Activated CD8-positive, alpha-beta T cell treated with anti-CD3 and anti-CD28 coated beads for 36 hours (primary cell): ENCODE results near the gene ENTPD5. TPM values are rescaled to one million over a fixed set of nuclear protein-coding genes. Genes with fewer than 3 reads are reported as not detected.
"Not testable (repeated sequence)": the region's sequence is repeated elsewhere in the genome, so short reads cannot be mapped to it uniquely, and the experiment has no call there.

Experiments used
- ATAC-seq: fragments of 200-7000 bp; cut with Tn5 transposase; one replicate; pipeline ENCODE4 v1.10.0; 2021; ENCODE audit warnings: mild to moderate bottlenecking, moderate library complexity
- CTCF ChIA-PET: fragments of 350-600 bp; sonication (Branson Sonifier 250); formaldehyde crosslinking; loops from one replicate; lab custom pipeline; 2021; ENCODE audit warnings: antibody characterized with exemption; lab: Charles Lee
- POLR2A ChIA-PET: fragments of 350-600 bp; sonication (Branson Sonifier 250); formaldehyde crosslinking; loops from one replicate; lab custom pipeline; 2021; ENCODE audit warnings: antibody characterized with exemption; lab: Charles Lee
- DNase-seq: peaks from one replicate; pipeline ENCODE4 v3.0.0-alpha.2; 2020
- H3K27ac Mint-ChIP-seq: one replicate; pipeline ENCODE4 v1.8.0; 2021; ENCODE audit warnings: mild to moderate bottlenecking, mixed read lengths
- H3K27me3 Mint-ChIP-seq: one replicate; pipeline ENCODE4 v1.8.0; 2021; ENCODE audit warnings: mixed read lengths
- H3K36me3 Mint-ChIP-seq: one replicate; pipeline ENCODE4 v1.8.0; 2021; ENCODE audit warnings: low read depth, mixed read lengths
- H3K4me1 Mint-ChIP-seq: one replicate; pipeline ENCODE4 v1.8.0; 2021; ENCODE audit warnings: low read depth, mixed read lengths
- H3K4me3 Mint-ChIP-seq: one replicate; pipeline ENCODE4 v1.8.0; 2021; ENCODE audit warnings: mild to moderate bottlenecking, moderate library complexity, mixed read lengths
- H3K9me3 Mint-ChIP-seq: one replicate; pipeline ENCODE4 v1.8.0; 2021; ENCODE audit warnings: mixed read lengths
- intact Hi-C: fragments of 100-400 bp; cut with micrococcal nuclease; formaldehyde crosslinking; loops from one replicate; pipeline ENCODE4 v1.10.0; 2022
- total RNA-seq, 2 experiments: library from RNA; stranded (reverse); gene quantifications; one replicate each; pipeline ENCODE4 v1.2.3, GENCODE V29; 2021
- TF ChIP-seq, protein P1 (sequence below): fragments of 200-600 bp; IDR thresholded peaks from one replicate; pipeline ENCODE4 v1.8.0; 2022; ENCODE audit warnings: antibody characterized with exemption, mild to moderate bottlenecking

ENTPD5 gene
- total RNA-seq, 2 experiments from 2014 or later, result 11.9 to 13.9 TPM

DNA sequence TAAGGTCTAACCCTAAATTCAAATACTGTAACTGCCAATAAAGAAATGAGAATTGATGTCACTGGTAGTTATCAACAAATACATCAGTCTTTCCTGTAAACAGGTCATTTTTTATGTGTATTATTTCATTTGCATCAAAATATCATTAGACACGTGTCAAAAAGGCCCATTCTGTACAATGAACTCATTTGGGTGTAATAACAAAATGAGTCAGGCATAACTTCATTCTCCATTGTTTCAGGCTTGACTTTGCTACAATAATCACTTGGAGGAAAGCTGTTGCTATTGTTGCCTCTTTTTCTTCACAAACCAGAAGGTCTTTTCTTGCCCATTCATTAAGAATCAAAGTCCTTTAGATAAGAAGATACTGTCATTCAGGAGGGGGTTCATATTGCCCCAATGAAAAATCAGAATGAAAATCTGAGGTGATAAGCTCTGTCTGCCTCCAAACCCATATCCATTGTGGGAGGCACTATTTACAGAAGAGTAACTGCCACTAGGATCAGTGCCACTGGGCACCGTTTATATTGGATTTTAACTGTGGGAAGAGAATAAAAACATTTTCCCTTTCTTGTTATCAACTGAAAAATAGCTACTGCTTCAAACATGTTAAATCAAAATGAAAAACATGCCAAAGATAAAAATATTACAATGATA lies 10.1 kb downstream of the ENTPD5 start:
- POLR2A ChIA-PET, result interaction anchor here (0.6 kb wide), 1 partner anchor 73 kb away, joined by 3 read pairs; no protein-coding TSS in a partner anchor
- Mint-ChIP-seq H3K9me3 (no peaks in the 10 kb centered on the region), H3K36me3 (peaks cover 24% of the 10 kb centered on the region), H3K4me1 (no peaks in the 10 kb centered on the region), H3K4me3 (no peak overlapping the region), H3K27me3 (no peaks in the 10 kb centered on the region), H3K27ac (no peak overlapping the region)
- intact Hi-C loops, result no loop called here
- CTCF ChIA-PET, result no interaction called here
- no peak for DNase-seq
- no peak for ATAC-seq
- TF ChIP-seq, protein P1, sequence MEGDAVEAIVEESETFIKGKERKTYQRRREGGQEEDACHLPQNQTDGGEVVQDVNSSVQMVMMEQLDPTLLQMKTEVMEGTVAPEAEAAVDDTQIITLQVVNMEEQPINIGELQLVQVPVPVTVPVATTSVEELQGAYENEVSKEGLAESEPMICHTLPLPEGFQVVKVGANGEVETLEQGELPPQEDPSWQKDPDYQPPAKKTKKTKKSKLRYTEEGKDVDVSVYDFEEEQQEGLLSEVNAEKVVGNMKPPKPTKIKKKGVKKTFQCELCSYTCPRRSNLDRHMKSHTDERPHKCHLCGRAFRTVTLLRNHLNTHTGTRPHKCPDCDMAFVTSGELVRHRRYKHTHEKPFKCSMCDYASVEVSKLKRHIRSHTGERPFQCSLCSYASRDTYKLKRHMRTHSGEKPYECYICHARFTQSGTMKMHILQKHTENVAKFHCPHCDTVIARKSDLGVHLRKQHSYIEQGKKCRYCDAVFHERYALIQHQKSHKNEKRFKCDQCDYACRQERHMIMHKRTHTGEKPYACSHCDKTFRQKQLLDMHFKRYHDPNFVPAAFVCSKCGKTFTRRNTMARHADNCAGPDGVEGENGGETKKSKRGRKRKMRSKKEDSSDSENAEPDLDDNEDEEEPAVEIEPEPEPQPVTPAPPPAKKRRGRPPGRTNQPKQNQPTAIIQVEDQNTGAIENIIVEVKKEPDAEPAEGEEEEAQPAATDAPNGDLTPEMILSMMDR, result no peak

DNA sequence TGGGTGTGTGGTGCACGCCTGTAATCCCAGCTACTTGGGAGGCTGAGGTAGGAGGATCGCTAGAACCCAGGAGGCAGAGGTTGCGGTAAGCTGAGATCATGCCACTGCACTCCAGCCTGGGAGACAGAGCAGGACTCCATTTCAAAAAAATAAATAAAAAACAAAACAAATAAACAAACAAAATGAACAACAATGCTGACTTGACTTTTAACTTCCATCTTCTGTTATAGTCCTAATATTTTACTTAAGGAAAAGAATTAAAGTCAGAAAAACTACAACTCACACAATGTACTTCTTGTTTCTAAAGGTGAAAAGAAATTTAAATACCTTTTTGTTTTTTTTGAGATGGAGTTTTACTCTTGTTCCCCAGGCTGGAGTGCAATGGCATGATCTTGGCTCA lies 13.4 kb downstream of the ENTPD5 start:
- H3K4me1 Mint-ChIP-seq, CTCF ChIA-PET, intact Hi-C loops, DNase-seq, H3K4me3 Mint-ChIP-seq, H3K27me3 Mint-ChIP-seq, H3K27ac Mint-ChIP-seq, POLR2A ChIA-PET, H3K9me3 Mint-ChIP-seq, ATAC-seq: not testable (repeated sequence)
- H3K36me3 Mint-ChIP-seq, result peaks cover 17% of the 10 kb centered on the region

DNA sequence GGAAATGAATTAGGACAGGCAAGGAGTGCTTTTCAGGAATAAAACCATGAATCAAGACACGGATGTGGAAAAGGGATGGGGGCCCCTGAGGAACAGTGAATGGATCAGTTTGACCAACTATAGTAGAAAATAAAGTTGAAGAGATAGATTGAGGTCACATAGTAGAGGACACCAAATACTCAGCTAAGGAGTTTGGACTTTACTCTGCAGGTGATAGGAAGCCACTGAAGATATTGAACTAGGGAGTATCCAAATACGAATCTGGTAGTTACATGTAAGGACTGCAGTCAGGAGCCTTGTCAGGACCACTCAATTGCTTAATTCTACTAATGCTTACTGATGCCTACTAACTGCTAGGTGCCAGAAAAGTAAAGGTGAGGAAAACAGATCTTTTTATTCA lies 20.4 kb downstream of the ENTPD5 start:
- Mint-ChIP-seq H3K36me3 (peaks cover 3% of the 10 kb centered on the region), H3K9me3 (no peaks in the 10 kb centered on the region), H3K4me3 (no peak overlapping the region), H3K4me1 (no peaks in the 10 kb centered on the region), H3K27me3 (no peaks in the 10 kb centered on the region), H3K27ac (no peak overlapping the region)
- ATAC-seq, result no peak
- ChIA-PET POLR2A (interaction anchor here (0.6 to 1.1 kb wide), 2 partner anchors 19 to 93 kb away, joined by 3 to 5 read pairs; no protein-coding TSS in a partner anchor), CTCF (interaction anchor here (1.2 kb wide), 1 partner anchor 42 kb away, joined by 3 read pairs; no protein-coding TSS in a partner anchor)
- intact Hi-C loops, result no loop called here
- DNase-seq, result no peak
- TF ChIP-seq, protein P1, result no peak

DNA sequence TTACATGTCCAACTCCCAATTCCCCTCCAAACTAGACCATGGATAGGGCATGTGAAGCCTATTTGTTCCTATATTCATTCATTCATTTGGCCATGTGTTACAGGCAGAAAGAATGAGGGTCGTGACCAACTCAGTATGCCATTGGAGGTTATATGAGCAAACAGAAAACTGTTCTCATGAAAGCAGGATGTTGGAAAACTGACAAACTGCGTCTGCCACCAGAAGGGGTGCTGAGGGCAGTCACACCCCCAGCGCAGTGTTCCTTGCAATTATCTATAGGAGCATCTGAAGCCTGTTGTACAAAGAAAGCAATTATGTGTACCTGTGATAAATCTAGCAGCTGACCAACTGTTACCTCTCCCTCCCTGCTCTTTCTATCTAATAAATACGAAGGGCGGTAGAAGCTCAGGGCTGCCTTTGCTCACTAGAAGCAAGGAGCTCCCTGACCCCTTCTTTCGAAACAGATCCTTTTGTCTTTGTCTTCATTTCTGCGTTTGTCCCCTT lies 21.1 kb downstream of the ENTPD5 start:
- peaks cover 3% of the 10 kb centered on the region for H3K36me3 Mint-ChIP-seq
- H3K27ac Mint-ChIP-seq, result no peak overlapping the region

DNA sequence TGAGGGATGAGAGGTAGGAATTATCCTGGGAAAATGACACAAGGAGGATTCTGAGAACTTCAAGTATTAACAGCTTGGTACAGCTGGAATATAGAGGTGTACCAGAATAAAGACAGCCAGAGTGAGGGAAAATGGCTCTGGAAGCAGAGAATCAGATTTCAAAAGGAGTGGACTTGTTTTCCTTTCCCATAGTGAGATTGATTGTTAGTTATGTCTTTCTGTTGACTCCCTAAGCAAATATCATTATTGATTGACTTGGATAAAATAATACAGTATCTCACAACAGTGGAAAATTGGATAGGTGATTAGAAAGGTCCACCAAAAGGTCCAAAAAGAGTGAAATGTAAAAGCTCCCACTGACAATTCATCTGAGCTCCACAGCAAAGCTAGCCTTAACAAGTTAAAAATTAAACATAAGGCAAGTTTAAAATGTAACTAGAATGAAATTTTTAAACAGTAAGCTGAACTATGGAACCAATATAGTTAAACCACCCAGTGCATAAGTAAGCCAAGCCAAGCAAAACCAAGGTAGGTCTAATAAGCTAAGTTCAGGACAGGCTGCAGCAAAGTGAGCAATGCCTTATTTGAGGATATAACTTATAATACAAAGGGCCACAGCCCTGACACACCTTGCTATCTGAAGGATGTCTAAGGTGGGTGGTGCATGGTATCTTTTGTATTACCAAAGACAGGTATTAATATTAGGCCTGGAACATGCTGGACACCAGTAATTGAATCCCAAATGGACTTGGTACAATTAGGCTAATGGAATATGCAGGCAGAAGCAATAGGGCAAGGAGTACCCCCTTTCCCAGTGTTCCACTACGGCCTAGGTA lies 21.8 kb downstream of the ENTPD5 start:
- POLR2A ChIA-PET, result interaction anchor here (1.1 kb wide), 1 partner anchor 21 kb away, joined by 3 read pairs; no protein-coding TSS in a partner anchor
- H3K4me1 Mint-ChIP-seq, result no peaks in the 10 kb centered on the region
- H3K27ac Mint-ChIP-seq, result no peak overlapping the region
- peaks cover 3% of the 10 kb centered on the region for H3K36me3 Mint-ChIP-seq
- no peak overlapping the region for H3K4me3 Mint-ChIP-seq
- no peaks in the 10 kb centered on the region for H3K9me3 Mint-ChIP-seq
- H3K27me3 Mint-ChIP-seq, result no peaks in the 10 kb centered on the region
- intact Hi-C loops, result no loop called here
- ATAC-seq, result no peak
- CTCF ChIA-PET, result no interaction called here
- no peak for DNase-seq
- TF ChIP-seq, protein P1, result no peak

More for the DNA sequence above, 21.1 kb downstream of the ENTPD5 start:
- TF ChIP-seq, protein P1, result no peak
- Mint-ChIP-seq H3K4me3 (no peak overlapping the region), H3K4me1 (no peaks in the 10 kb centered on the region), H3K27me3 (no peaks in the 10 kb centered on the region), H3K9me3 (no peaks in the 10 kb centered on the region)
- DNase-seq (no peak), ATAC-seq (no peak)
- intact Hi-C loops, result no loop called here
- ChIA-PET POLR2A (interaction anchor here (0.6 to 1.1 kb wide), 2 partner anchors 20 to 92 kb away, joined by 3 to 5 read pairs; no protein-coding TSS in a partner anchor), CTCF (interaction anchor here (1.2 kb wide), 1 partner anchor 43 kb away, joined by 3 read pairs; no protein-coding TSS in a partner anchor)
